ENCODE data around the gene HCN1. TPM values are rescaled to one million over a fixed set of nuclear protein-coding genes. Genes with fewer than 3 reads are reported as not detected.
"Not testable (repeated sequence)": the region's sequence is repeated elsewhere in the genome, so short reads cannot be mapped to it uniquely, and the experiment has no call there.

HCN1 gene
- total RNA-seq, 2 experiments from 2014 or later, result not detected

- Mint-ChIP-seq H3K4me1 (no peaks in the 10 kb centered on the region), H3K9me3 (ENCODE audit: low read depth) (no peaks in the 10 kb centered on the region), H3K4me3 (no peak overlapping the region), H3K27ac (no peak overlapping the region), H3K27me3 (no peaks in the 10 kb centered on the region), H3K36me3 (ENCODE audit: low read depth) (no peaks in the 10 kb centered on the region)
- DNase-seq (no peak), ATAC-seq (no peak)
- CTCF ChIA-PET, result no interaction called here
- intact Hi-C loops (cut with DNase I, micrococcal nuclease), result no loop called here
- POLR2A ChIA-PET, result no interaction called here
These were observed 360.2 kb downstream of the HCN1 start for GRCh38 chr5:45335978-45336377.

GRCh38 chr5:45335346-45335745 lies 360.8 kb downstream of the HCN1 start:
- no peaks in the 10 kb centered on the region for H3K4me1 Mint-ChIP-seq
- no peaks in the 10 kb centered on the region for H3K27me3 Mint-ChIP-seq
- ATAC-seq, result no peak
- no peaks in the 10 kb centered on the region for H3K36me3 Mint-ChIP-seq (ENCODE audit: low read depth)
- H3K9me3 Mint-ChIP-seq (ENCODE audit: low read depth), result no peaks in the 10 kb centered on the region
- no peak for DNase-seq
- intact Hi-C loops (cut with DNase I, micrococcal nuclease), result no loop called here
- CTCF ChIA-PET, result no interaction called here
- no peak overlapping the region for H3K27ac Mint-ChIP-seq
- POLR2A ChIA-PET, result no interaction called here
- no peak overlapping the region for H3K4me3 Mint-ChIP-seq

- intact Hi-C loops (cut with DNase I, micrococcal nuclease), result no loop called here
- POLR2A ChIA-PET, result no interaction called here
- Mint-ChIP-seq H3K4me1 (no peaks in the 10 kb centered on the region), H3K36me3 (ENCODE audit: low read depth) (no peaks in the 10 kb centered on the region), H3K27ac (no peak overlapping the region), H3K4me3 (no peak overlapping the region), H3K27me3 (no peaks in the 10 kb centered on the region), H3K9me3 (ENCODE audit: low read depth) (no peaks in the 10 kb centered on the region)
- no peak for ATAC-seq
- CTCF ChIA-PET, result no interaction called here
- no peak for DNase-seq
These were observed 361.2 kb downstream of the HCN1 start for GRCh38 chr5:45334939-45335338.

GRCh38 chr5:45312627-45313026 lies 383.6 kb downstream of the HCN1 start:
- H3K9me3 Mint-ChIP-seq (ENCODE audit: low read depth), result peaks cover 20% of the 10 kb centered on the region
- H3K27ac Mint-ChIP-seq; DNase-seq; H3K4me1 Mint-ChIP-seq; intact Hi-C loops (cut with DNase I, micrococcal nuclease); POLR2A ChIA-PET; CTCF ChIA-PET; H3K36me3 Mint-ChIP-seq (ENCODE audit: low read depth); H3K4me3 Mint-ChIP-seq; ATAC-seq; H3K27me3 Mint-ChIP-seq: not testable (repeated sequence)

- CTCF ChIA-PET, result no interaction called here
- POLR2A ChIA-PET, result no interaction called here
- no peak overlapping the region for H3K4me3 Mint-ChIP-seq
These were observed 400.9 kb downstream of the HCN1 start for GRCh38 chr5:45295231-45295630.

GRCh38 chr5:45288746-45289145 lies 407.4 kb downstream of the HCN1 start:
- H3K27me3 Mint-ChIP-seq, result no peaks in the 10 kb centered on the region
- no peak for DNase-seq
- no peak overlapping the region for H3K4me3 Mint-ChIP-seq
- no peak for ATAC-seq
- ChIA-PET CTCF (no interaction called here), POLR2A (no interaction called here)
- H3K4me1 Mint-ChIP-seq, result no peaks in the 10 kb centered on the region
- peaks cover 6% of the 10 kb centered on the region for H3K9me3 Mint-ChIP-seq (ENCODE audit: low read depth)
- intact Hi-C loops (cut with DNase I, micrococcal nuclease), result no loop called here
- H3K36me3 Mint-ChIP-seq (ENCODE audit: low read depth), result no peaks in the 10 kb centered on the region
- no peak overlapping the region for H3K27ac Mint-ChIP-seq

More at GRCh38 chr5:45295231-45295630, 400.9 kb downstream of the HCN1 start:
- DNase-seq (no peak), ATAC-seq (no peak)
- no peak overlapping the region for H3K27ac Mint-ChIP-seq
- H3K9me3 Mint-ChIP-seq (ENCODE audit: low read depth), result peaks cover 10% of the 10 kb centered on the region
- no peaks in the 10 kb centered on the region for H3K36me3 Mint-ChIP-seq (ENCODE audit: low read depth)
- H3K27me3 Mint-ChIP-seq, result no peaks in the 10 kb centered on the region
- intact Hi-C loops (cut with DNase I, micrococcal nuclease), result no loop called here
- no peaks in the 10 kb centered on the region for H3K4me1 Mint-ChIP-seq

- no peak overlapping the region for H3K27ac Mint-ChIP-seq
These were observed 411.7 kb downstream of the HCN1 start for GRCh38 chr5:45284436-45284835.

GRCh38 chr5:45281081-45281480 lies 415.1 kb downstream of the HCN1 start:
- H3K36me3 Mint-ChIP-seq (ENCODE audit: low read depth), result no peaks in the 10 kb centered on the region
- H3K4me3 Mint-ChIP-seq, result no peak overlapping the region
- ChIA-PET POLR2A (no interaction called here), CTCF (no interaction called here)
- H3K9me3 Mint-ChIP-seq (ENCODE audit: low read depth), result peaks cover 13% of the 10 kb centered on the region
- intact Hi-C loops (cut with DNase I, micrococcal nuclease), result no loop called here
- H3K4me1 Mint-ChIP-seq, result no peaks in the 10 kb centered on the region
- H3K27me3 Mint-ChIP-seq, result no peaks in the 10 kb centered on the region
- no peak for ATAC-seq
- no peak for DNase-seq
- H3K27ac Mint-ChIP-seq, result no peak overlapping the region

More at GRCh38 chr5:45284436-45284835, 411.7 kb downstream of the HCN1 start:
- intact Hi-C loops (cut with DNase I, micrococcal nuclease), result no loop called here
- POLR2A ChIA-PET, result no interaction called here
- Mint-ChIP-seq H3K27me3 (no peaks in the 10 kb centered on the region), H3K9me3 (ENCODE audit: low read depth) (peaks cover 12% of the 10 kb centered on the region), H3K36me3 (ENCODE audit: low read depth) (no peaks in the 10 kb centered on the region), H3K4me1 (no peaks in the 10 kb centered on the region), H3K4me3 (no peak overlapping the region)
- DNase-seq (no peak), ATAC-seq (no peak)
- CTCF ChIA-PET, result interaction anchor here (0.8 to 0.9 kb wide), 2 partner anchors 9 to 58 kb away, joined by 3 read pairs; no protein-coding TSS in a partner anchor

- Mint-ChIP-seq H3K27ac (no peak overlapping the region), H3K4me3 (no peak overlapping the region), H3K9me3 (ENCODE audit: low read depth) (peaks cover 20% of the 10 kb centered on the region), H3K27me3 (no peaks in the 10 kb centered on the region), H3K4me1 (no peaks in the 10 kb centered on the region), H3K36me3 (ENCODE audit: low read depth) (no peaks in the 10 kb centered on the region)
- POLR2A ChIA-PET, result no interaction called here
- ATAC-seq (no peak), DNase-seq (no peak)
- intact Hi-C loops (cut with DNase I, micrococcal nuclease), result no loop called here
- CTCF ChIA-PET, result no interaction called here
These were observed 417.1 kb downstream of the HCN1 start for GRCh38 chr5:45279109-45279508.

GRCh38 chr5:45277860-45278259 lies 418.3 kb downstream of the HCN1 start:
- ChIA-PET POLR2A (no interaction called here), CTCF (interaction anchor here (1.5 kb wide), 1 partner anchor 13 kb away, joined by 3 read pairs; no protein-coding TSS in a partner anchor)
- H3K27me3 Mint-ChIP-seq, result no peaks in the 10 kb centered on the region
- H3K4me1 Mint-ChIP-seq, result no peaks in the 10 kb centered on the region
- ATAC-seq (no peak), DNase-seq (no peak)
- H3K27ac Mint-ChIP-seq, result no peak overlapping the region
- peaks cover 14% of the 10 kb centered on the region for H3K9me3 Mint-ChIP-seq (ENCODE audit: low read depth)
- no peak overlapping the region for H3K4me3 Mint-ChIP-seq
- intact Hi-C loops (cut with DNase I, micrococcal nuclease), result no loop called here
- H3K36me3 Mint-ChIP-seq (ENCODE audit: low read depth), result no peaks in the 10 kb centered on the region

- intact Hi-C loops (cut with DNase I, micrococcal nuclease), result no loop called here
- Mint-ChIP-seq H3K4me3 (no peak overlapping the region), H3K9me3 (ENCODE audit: low read depth) (peaks cover 17% of the 10 kb centered on the region), H3K27me3 (no peaks in the 10 kb centered on the region), H3K27ac (no peak overlapping the region), H3K4me1 (no peaks in the 10 kb centered on the region), H3K36me3 (ENCODE audit: low read depth) (no peaks in the 10 kb centered on the region)
- POLR2A ChIA-PET, result no interaction called here
- no peak for DNase-seq
- ATAC-seq, result no peak
- CTCF ChIA-PET, result no interaction called here
These were observed 421.9 kb downstream of the HCN1 start for GRCh38 chr5:45274241-45274640.

- Mint-ChIP-seq H3K4me1 (no peaks in the 10 kb centered on the region), H3K27ac (no peak overlapping the region), H3K27me3 (no peaks in the 10 kb centered on the region), H3K4me3 (no peak overlapping the region), H3K36me3 (ENCODE audit: low read depth) (no peaks in the 10 kb centered on the region), H3K9me3 (ENCODE audit: low read depth) (peaks cover 14% of the 10 kb centered on the region)
- DNase-seq, result no peak
- ChIA-PET CTCF (no interaction called here), POLR2A (no interaction called here)
- intact Hi-C loops (cut with DNase I, micrococcal nuclease), result no loop called here
- no peak for ATAC-seq
These were observed 424.6 kb downstream of the HCN1 start for GRCh38 chr5:45271626-45272025.

GRCh38 chr5:45264447-45264846 lies 431.7 kb downstream of the HCN1 start:
- no peak overlapping the region for H3K4me3 Mint-ChIP-seq
- intact Hi-C loops (cut with DNase I, micrococcal nuclease), result no loop called here
- ChIA-PET POLR2A (no interaction called here), CTCF (no interaction called here)
- H3K9me3 Mint-ChIP-seq (ENCODE audit: low read depth), result peaks cover 10% of the 10 kb centered on the region
- H3K27ac Mint-ChIP-seq, result no peak overlapping the region
- H3K36me3 Mint-ChIP-seq (ENCODE audit: low read depth), result no peaks in the 10 kb centered on the region
- no peaks in the 10 kb centered on the region for H3K4me1 Mint-ChIP-seq
- H3K27me3 Mint-ChIP-seq, result no peaks in the 10 kb centered on the region
- DNase-seq, result no peak
- ATAC-seq, result no peak
